ENCODE data around the gene MMS22L. TPM values are rescaled to one million over a fixed set of nuclear protein-coding genes. Genes with fewer than 3 reads are reported as not detected.

Gene MMS22L
- total RNA-seq (2014; rRNA removed; shearing (Covaris generic); ENCODE audit: low replicate concordance): 8.2 and 12.9 TPM in 2 replicates

GRCh38 chr6:97282726-97283617 lies at the start of gene MMS22L:
TSS of gene MMS22L (minus strand) at chr6:97283216. CDS start at chr6:97282477, 739 bp downstream.
- Histone ChIP-seq H3K36me3 (peaks cover 35% of the 10 kb centered on the region), H3K4me3 (peak within 1 kb of the TSS; percentile 79), H3K27me3 (no peaks in the 10 kb centered on the region), H3K9me3 (no peaks in the 10 kb centered on the region)
- peak; percentile 91 for DNase-seq

GRCh38 chr6:97322811-97323210 lies 39.8 kb upstream of the MMS22L start:
- Histone ChIP-seq H3K4me3 (no peak overlapping the region), H3K9me3 (no peaks in the 10 kb centered on the region), H3K36me3 (no peaks in the 10 kb centered on the region), H3K27me3 (no peaks in the 10 kb centered on the region)
- no peak for DNase-seq

DNA sequence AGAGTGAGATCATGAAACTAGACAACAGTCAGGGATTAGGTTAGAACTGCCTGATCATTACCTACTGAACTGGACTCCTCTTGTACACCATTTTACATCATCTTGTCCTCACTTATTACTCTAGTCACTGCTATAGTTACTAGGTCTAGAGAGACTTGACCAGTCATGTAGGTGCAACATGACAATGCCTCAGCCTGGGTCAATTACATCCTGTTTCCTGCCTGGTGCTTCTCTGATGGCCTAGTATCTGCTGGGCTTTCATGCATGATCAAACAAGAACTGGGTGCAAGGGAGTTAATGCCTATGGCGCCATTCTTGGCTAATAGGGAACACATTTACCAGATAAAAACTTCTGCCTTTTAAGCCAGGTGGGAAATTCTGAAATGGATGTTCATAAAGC lies 39.2 kb upstream of the MMS22L start:
- Histone ChIP-seq H3K36me3 (no peaks in the 10 kb centered on the region), H3K4me3 (no peak overlapping the region), H3K27me3 (no peaks in the 10 kb centered on the region), H3K9me3 (no peaks in the 10 kb centered on the region)
- no peak for DNase-seq

DNA sequence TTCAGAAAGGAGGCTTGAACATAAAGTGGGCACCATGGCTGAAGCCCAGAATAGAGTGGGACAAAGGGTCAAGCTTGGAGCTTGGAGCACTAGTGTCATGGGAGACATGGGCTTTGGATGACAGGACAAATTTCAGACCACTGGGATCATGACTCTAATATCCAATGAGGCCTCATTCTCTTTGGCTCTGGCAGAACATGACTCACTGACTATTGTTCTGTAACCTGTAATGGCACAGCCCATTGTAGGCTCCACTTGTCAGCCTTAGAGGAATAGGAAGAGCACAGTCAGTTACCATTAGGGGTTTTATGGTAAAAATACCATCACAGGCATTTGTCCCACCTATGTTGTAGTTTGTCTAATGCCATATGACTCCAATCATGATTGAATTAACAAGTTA lies 34.0 kb upstream of the MMS22L start:
- Histone ChIP-seq H3K27me3 (no peaks in the 10 kb centered on the region), H3K36me3 (no peaks in the 10 kb centered on the region), H3K9me3 (no peaks in the 10 kb centered on the region), H3K4me3 (no peak overlapping the region)
- no peak for DNase-seq

GRCh38 chr6:97312241-97312640 lies 29.2 kb upstream of the MMS22L start:
- no peak overlapping the region for H3K4me3 ChIP-seq
- H3K36me3 ChIP-seq: no peaks in the 10 kb centered on the region
- no peaks in the 10 kb centered on the region for H3K27me3 ChIP-seq
- H3K9me3 ChIP-seq: no peaks in the 10 kb centered on the region
- no peak for DNase-seq

DNA sequence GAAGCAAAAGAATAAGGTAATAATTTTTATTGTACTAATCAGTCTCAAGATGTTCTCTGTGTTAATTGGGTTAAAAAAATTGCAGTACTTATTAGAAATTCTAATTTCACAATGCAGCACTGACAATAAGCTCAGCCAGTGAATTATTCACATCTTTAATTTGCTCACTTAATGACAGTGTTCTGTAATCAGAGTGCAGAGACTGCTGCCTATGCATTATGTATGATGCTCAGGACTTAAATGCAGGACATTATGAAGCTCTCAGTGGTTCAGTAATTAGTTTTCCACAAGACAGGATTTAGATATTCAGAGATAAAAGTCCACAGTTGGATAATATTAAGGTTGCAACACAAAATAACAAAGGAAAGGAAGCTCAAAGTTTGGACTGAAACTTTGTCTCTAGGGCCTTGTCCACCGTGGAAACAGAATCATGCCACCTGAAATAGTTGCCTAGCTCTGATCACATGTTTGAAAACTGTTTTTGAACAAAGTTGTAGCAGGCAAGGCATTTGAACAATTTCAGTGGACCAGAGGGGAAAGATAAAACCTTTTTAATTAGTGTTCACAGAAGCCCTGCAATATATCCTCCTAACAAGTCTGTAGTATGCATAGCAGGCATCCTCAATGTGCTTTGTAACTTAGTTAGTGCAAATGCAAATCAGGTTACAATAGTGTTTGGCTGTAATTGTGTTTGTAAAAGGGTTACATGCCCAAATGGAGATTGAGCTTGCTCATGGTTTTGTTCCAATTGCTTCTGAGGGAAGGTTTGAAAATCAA lies 23.7 kb upstream of the MMS22L start:
- Histone ChIP-seq H3K36me3 (no peaks in the 10 kb centered on the region), H3K27me3 (no peaks in the 10 kb centered on the region), H3K9me3 (no peaks in the 10 kb centered on the region), H3K4me3 (no peak overlapping the region)
- DNase-seq: no peak

DNA sequence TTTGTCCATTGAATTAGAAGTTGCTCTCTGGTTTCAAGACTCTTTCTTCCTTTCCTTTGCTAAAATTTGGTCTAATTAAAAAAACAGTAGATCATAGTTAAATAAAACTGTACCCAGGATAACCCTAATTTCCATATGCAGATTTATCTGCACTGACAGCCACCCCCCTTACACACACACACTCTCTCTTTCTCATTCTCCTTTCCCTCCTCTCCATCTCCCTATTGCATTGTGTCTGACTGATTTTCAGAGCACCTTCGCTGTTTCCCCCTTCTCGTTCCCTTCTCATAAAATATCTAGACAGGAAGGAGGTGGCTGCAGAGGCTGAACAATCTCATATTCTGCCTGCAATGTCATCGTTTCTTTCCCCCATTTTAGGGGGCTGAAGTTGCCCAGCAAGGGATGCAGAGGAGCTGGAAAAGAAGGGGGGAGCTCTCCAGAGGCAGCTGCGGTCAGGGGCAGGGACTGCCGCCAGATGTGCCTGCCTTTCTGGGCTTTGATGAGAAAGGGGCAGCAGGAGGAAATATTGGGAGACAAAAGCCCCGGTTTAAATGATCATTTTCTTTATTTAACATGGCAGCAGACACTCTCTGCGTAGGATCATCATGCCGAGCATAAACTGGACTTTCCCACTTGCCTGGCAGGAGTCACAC lies 22.5 kb upstream of the MMS22L start:
- H3K4me3 ChIP-seq: no peak overlapping the region
- H3K9me3 ChIP-seq: no peaks in the 10 kb centered on the region
- DNase-seq: no peak
- H3K36me3 ChIP-seq: no peaks in the 10 kb centered on the region
- H3K27me3 ChIP-seq: no peaks in the 10 kb centered on the region

GRCh38 chr6:97304701-97305100 lies 21.7 kb upstream of the MMS22L start:
- H3K4me3 ChIP-seq: no peak overlapping the region
- no peak for DNase-seq

DNA sequence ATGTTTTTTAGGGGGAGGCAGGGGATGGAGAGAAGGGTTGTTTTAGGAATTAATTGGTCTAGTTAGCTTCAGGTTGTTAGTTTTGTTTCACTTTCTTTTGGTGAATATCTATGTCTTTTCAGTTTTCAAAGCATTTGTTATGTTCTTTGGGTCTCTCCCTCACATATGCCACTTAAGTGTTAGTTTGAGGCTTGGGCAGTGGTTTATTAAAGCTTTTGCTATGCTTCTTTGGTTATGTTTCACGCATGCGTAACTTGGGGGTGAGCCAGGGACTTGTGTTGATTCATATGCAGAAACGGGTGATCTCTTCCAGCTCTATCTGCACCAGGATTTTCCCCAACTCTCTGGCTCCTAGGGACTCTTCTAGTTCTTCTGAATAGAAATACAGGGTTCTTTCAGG lies 11.4 kb upstream of the MMS22L start:
- Histone ChIP-seq H3K36me3 (no peaks in the 10 kb centered on the region), H3K4me3 (no peak overlapping the region), H3K9me3 (no peaks in the 10 kb centered on the region), H3K27me3 (no peaks in the 10 kb centered on the region)
- DNase-seq: peak; percentile 72

More at GRCh38 chr6:97304701-97305100, 21.7 kb upstream of the MMS22L start:
- no peaks in the 10 kb centered on the region for H3K27me3 ChIP-seq
- H3K9me3 ChIP-seq: no peaks in the 10 kb centered on the region
- H3K36me3 ChIP-seq: no peaks in the 10 kb centered on the region

- DNase-seq: no peak
- no peaks in the 10 kb centered on the region for H3K9me3 ChIP-seq
- H3K36me3 ChIP-seq: no peaks in the 10 kb centered on the region
- H3K4me3 ChIP-seq: no peak overlapping the region
- H3K27me3 ChIP-seq: no peaks in the 10 kb centered on the region
Measured at GRCh38 chr6:97293198-97293696, 10.2 kb upstream of the MMS22L start.

DNA sequence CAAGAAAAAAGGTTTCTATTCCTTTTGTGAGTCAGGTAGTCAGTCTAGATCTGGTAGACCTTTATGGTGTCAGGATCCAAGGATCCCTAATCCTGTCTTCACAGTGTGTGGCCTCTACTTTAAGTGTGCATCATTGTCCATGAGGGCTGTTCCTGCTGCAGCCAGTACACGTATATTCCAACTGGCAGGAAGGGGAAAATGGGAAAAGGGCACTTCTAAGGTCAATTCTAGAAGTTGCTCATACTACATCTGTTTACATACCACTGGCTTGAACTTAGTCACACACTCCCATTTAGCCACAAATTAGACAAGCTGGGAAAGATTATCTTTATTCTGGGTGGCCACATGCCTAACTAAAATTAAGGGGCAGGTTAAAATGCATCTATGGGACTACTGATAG lies 9.7 kb upstream of the MMS22L start:
- DNase-seq: peak; percentile 10
- no peaks in the 10 kb centered on the region for H3K27me3 ChIP-seq
- no peaks in the 10 kb centered on the region for H3K9me3 ChIP-seq
- H3K36me3 ChIP-seq: no peaks in the 10 kb centered on the region
- no peak overlapping the region for H3K4me3 ChIP-seq

DNA sequence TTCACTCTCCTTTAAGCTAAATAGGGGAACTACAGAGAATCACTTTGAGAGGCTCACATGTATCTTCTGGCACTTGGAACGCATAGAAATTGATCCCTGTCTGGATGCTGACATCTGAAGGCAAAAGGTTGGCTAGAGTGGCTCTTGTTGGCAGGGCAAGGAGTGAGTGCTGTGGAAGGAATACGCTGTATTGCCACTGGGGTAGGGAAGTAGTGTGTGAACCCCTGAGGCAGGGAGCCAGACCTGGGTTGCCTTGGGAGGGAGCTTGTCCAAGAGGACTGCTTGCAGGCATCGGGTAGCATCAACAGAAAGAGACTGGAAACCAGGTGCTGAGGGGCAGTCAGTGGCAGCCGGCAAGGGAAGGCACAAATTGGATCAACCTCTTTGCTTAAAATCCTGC lies 8.9 kb upstream of the MMS22L start:
- H3K36me3 ChIP-seq: no peaks in the 10 kb centered on the region
- DNase-seq: no peak
- no peaks in the 10 kb centered on the region for H3K9me3 ChIP-seq
- no peaks in the 10 kb centered on the region for H3K27me3 ChIP-seq
- no peak overlapping the region for H3K4me3 ChIP-seq

- H3K36me3 ChIP-seq: no peaks in the 10 kb centered on the region
- no peak overlapping the region for H3K4me3 ChIP-seq
- no peaks in the 10 kb centered on the region for H3K9me3 ChIP-seq
- no peaks in the 10 kb centered on the region for H3K27me3 ChIP-seq
- no peak for DNase-seq
Measured at GRCh38 chr6:97289332-97289731, 6.3 kb upstream of the MMS22L start.

- no peak overlapping the region for H3K4me3 ChIP-seq
- H3K27me3 ChIP-seq: no peaks in the 10 kb centered on the region
- no peak for DNase-seq
- H3K9me3 ChIP-seq: no peaks in the 10 kb centered on the region
- H3K36me3 ChIP-seq: no peaks in the 10 kb centered on the region
Measured at GRCh38 chr6:97288188-97288587, 5.2 kb upstream of the MMS22L start.

DNA sequence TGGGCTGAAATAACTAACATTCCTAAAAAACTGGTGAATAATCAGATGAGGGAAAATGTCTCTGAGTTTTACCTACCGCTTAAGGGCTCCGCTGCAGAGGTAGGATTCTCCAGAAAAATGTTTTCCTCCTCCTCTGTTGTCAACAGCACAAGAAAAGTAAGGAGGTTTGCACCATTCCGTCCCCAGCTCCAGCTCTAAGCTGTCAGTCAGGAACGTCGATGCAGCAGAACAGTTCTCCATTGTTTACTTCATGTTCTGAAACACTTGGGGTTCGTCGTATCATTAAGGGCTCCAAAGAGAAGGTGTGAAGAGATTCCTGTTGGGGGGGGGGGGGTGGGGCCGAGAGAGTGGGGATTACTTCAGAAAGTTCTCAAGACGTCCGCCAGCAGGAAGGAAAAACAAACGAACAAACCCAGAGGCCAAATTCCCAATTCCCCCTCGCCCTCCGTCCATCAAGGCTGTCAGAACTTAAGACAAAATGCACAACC lies 734 bp downstream of the MMS22L start:
- DNase-seq: no peak
- Histone ChIP-seq H3K4me3 (peak overlapping the region; percentile 79), H3K36me3 (peaks cover 41% of the 10 kb centered on the region), H3K9me3 (no peaks in the 10 kb centered on the region), H3K27me3 (no peaks in the 10 kb centered on the region)

- DNase-seq: no peak
- no peaks in the 10 kb centered on the region for H3K9me3 ChIP-seq
- no peak overlapping the region for H3K4me3 ChIP-seq
- H3K36me3 ChIP-seq: peaks cover 55% of the 10 kb centered on the region
- H3K27me3 ChIP-seq: no peaks in the 10 kb centered on the region
Measured at GRCh38 chr6:97280766-97281165, 2.2 kb downstream of the MMS22L start.

DNA sequence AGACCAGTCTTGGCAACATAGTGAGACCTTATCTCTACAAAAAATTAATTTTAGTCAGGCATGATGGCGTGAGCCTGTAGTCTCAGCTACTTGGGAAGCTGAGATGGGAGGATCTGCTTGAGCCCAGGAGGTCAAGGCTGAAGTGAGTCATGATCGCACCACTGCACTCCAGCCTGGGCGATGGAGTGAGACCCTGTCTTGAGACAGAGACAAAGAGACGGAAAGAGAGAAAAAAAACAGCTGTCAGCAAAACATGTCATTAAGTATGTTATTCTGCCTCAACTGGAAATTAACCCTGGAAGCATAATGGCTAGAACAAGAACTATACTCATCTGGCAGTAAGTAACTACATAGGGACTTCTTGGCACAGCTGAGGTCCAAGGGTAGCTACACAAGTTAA lies 7.2 kb downstream of the MMS22L start:
- Histone ChIP-seq H3K36me3 (peaks cover 72% of the 10 kb centered on the region), H3K27me3 (no peaks in the 10 kb centered on the region), H3K4me3 (no peak overlapping the region), H3K9me3 (no peaks in the 10 kb centered on the region)
- no peak for DNase-seq
